GM12865 (cell line): ENCODE results near the gene SLC10A2.
A peak's percentile ranks its signal among the peaks of the same experiment; 100 is the strongest.
"Not testable (repeated sequence)": the region's sequence is repeated elsewhere in the genome, so short reads cannot be mapped to it uniquely, and the experiment has no call there.

Experiments used
- DNase-seq: peaks from one replicate; pipeline ENCODE4 v3.0.0; 2010; ENCODE audit warnings: low read depth
- H3K4me3 ChIP-seq: 2 replicates; pipeline ENCODE4 v1.5.1; 2011; ENCODE audit warnings: mild to moderate bottlenecking, low read depth, low read length, control low read depth
- CTCF ChIP-seq: IDR thresholded peaks from 2 replicates; pipeline ENCODE4 v1.5.1; 2011; ENCODE audit warnings: low read length, control low read depth, low read depth, inconsistent platforms; ENCODE audit not compliant: insufficient read depth; ENCODE audit errors: missing control alignments

The SLC10A2 gene

DNA sequence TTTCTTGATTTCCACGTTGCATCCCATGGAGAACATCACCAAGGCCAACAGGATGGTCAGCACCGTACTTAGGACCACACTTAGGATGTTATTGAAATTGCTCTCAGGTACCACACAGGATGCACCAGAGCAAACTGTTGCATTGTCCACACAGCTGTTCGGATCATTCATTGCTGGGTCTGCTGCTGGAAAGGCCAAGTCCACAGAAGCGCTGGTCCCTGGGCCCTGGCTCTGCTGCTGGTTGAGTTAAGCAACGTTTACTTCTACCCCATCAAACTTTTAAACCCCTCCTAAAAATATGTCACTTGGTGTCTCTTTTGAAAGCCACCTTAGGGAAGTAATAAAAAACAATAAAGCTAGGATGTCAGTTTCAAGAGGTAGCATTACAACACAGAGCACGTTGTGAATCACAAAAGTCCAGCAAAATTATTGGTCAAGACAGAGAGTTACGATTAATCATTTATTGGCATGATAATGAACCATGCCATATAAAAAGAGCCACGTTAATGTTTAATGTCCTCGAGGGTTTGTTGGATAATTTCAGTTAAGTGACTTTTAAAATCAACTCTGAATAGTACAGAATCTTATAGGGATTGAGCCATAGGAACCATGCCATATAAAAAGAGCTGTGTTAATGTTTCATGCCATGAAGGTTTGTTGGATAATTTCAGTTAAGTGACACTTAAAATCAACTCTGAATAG, at the start of gene SLC10A2:
Gene SLC10A2 (minus strand): TSS at position 339 of the 702 bp plus-strand sequence. CDS start 168 bp downstream, at position 171.
- H3K4me3 ChIP-seq, result no peak within 1 kb of the TSS
- TF ChIP-seq CTCF, result no peak
- no peak for DNase-seq

GRCh38 chr13:103107580-103107979, 41.4 kb upstream of the SLC10A2 start:
- DNase-seq, result no peak
- H3K4me3 ChIP-seq, result no peak overlapping the region
- TF ChIP-seq CTCF, result no peak

- DNase-seq, result peak; percentile 47
- TF ChIP-seq CTCF, result no peak
- H3K4me3 ChIP-seq, result no peak overlapping the region
Measured at GRCh38 chr13:103104340-103104739, 38.1 kb upstream of the SLC10A2 start.

- H3K4me3 ChIP-seq, DNase-seq: not testable (repeated sequence)
Measured at GRCh38 chr13:103103456-103103855, 37.2 kb upstream of the SLC10A2 start.

DNA sequence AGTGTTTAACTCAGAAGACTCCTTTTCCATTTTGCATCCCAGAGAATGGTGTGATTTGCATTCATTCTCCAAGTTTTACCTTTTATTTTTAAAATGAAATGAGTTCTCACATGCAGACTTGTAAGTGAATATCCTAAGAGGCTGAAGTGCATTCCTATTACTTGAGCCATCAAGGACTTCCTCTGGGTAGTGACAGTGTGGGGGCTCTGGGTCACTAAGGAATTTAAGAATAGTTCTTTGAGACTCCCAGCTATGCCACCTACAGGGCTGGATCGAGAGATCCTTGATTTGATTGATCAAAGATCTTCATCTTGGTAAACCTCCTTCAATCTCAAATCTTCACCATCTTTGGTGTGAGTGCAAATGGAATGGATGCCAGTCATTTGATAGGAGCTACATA, 36.3 kb upstream of the SLC10A2 start:
- no peak for TF ChIP-seq CTCF

GRCh38 chr13:103101901-103102300, 35.7 kb upstream of the SLC10A2 start:
- TF ChIP-seq CTCF, result no peak
- no peak for DNase-seq
- H3K4me3 ChIP-seq, result no peak overlapping the region

More for the DNA sequence above, 36.3 kb upstream of the SLC10A2 start:
- H3K4me3 ChIP-seq, result no peak overlapping the region
- DNase-seq, result no peak

DNA sequence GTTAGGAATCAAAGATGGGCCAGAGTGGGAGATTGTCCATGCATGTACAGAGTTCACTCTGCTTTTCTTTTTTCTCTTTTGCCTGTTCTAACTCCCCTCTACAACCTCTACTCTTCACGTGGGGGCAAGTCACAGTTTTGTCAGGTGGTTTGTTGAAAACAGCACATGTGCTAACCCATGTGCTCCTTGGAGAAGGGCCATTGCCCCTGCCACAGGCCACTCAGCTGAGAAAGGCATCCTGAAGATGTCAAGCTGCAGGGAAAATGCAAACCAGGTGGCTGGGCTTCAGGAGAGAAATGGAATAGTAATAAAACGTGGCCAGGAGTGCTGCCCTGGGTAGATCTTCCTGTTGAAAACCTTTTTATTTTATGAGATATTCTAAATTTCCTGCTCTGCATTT, 35.3 kb upstream of the SLC10A2 start:
- DNase-seq, result no peak
- TF ChIP-seq CTCF, result no peak

DNA sequence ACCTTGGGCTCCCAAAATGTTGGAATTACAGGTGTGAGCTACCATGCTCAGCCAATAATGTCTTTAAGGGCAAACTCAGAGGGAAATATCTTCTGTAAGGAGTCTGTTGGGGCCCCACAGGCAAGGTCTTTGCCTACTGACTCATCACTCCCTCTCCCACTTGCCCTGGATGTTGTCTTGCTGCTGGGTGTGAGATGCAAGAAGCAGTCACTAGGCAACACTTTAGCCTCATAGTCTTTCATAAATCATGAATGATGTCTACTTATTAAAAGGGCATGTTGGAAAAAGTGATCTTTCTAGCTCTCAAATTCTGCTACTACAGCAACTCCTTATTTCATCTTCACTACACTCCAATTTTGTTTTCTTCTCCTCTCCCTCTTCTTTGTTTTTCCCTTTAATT, 34.6 kb upstream of the SLC10A2 start:
- no peak for TF ChIP-seq CTCF
- DNase-seq, result no peak
- no peak overlapping the region for H3K4me3 ChIP-seq

More for the DNA sequence above, 35.3 kb upstream of the SLC10A2 start:
- no peak overlapping the region for H3K4me3 ChIP-seq
